Liver (tissue), 9 donors: ENCODE results near the gene NUP35. TPM values are rescaled to one million over a fixed set of nuclear protein-coding genes. Genes with fewer than 3 reads are reported as not detected.

Experiments used
- DNase-seq: peaks from one replicate; pipeline ENCODE4 v3.0.0-alpha.2; 2017; ENCODE audit warnings: low spot score
- H3K27ac ChIP-seq, 2 donors: one replicate each; pipeline ENCODE4 v1.7.0; 2013; ENCODE audit warnings: inconsistent platforms in 2 of 2, low read length in 2 of 2, control low read depth in 1 of 2, low read depth in 1 of 2, mild to moderate bottlenecking in 1 of 2
- H3K27me3 ChIP-seq, 4 donors: one replicate each; pipeline versions ENCODE4 v1.6.1 to v1.7.0; 2013; ENCODE audit warnings: low read length in 3 of 4, inconsistent platforms in 1 of 4, mild to moderate bottlenecking in 1 of 4, moderate library complexity in 1 of 4; ENCODE audit not compliant: control insufficient read depth in 4 of 4, insufficient read depth in 4 of 4
- H3K36me3 ChIP-seq, 4 donors: one replicate each; pipeline versions ENCODE4 v1.6.1 to v1.7.0; 2013; ENCODE audit warnings: low read length in 3 of 4, mild to moderate bottlenecking in 3 of 4, low read depth in 1 of 4, moderate library complexity in 1 of 4; ENCODE audit not compliant: control insufficient read depth in 4 of 4, insufficient read depth in 3 of 4
- H3K4me1 ChIP-seq, 4 donors: one replicate each; pipeline versions ENCODE4 v1.6.1 to v1.7.0; 2013; ENCODE audit warnings: low read length in 3 of 4, mild to moderate bottlenecking in 3 of 4, moderate library complexity in 1 of 4; ENCODE audit not compliant: control insufficient read depth in 4 of 4, insufficient read depth in 4 of 4
- H3K4me3 ChIP-seq, 3 donors: one replicate each; pipeline versions ENCODE4 v1.6.1 to v1.7.0; 2013; ENCODE audit warnings: low read length in 3 of 3, control low read depth in 1 of 3, low read depth in 1 of 3, mild to moderate bottlenecking in 1 of 3
- H3K9ac ChIP-seq, 2 donors: one replicate each; pipeline ENCODE4 v1.7.0; 2013; ENCODE audit warnings: low read length in 2 of 2, mild to moderate bottlenecking in 2 of 2, moderate library complexity in 2 of 2, control low read depth in 1 of 2, low read depth in 1 of 2
- H3K9me3 ChIP-seq, 4 donors: one replicate each; pipeline versions ENCODE4 v1.6.1 to v1.7.0; 2013; ENCODE audit warnings: low read length in 3 of 4; ENCODE audit not compliant: control insufficient read depth in 4 of 4
- CTCF ChIP-seq: fragments of 150-350 bp; IDR thresholded peaks from 2 replicates; pipeline ENCODE4 v1.5.1; 2017; ENCODE audit warnings: improper control_type of control experiment, low read depth, low read length; ENCODE audit not compliant: missing input control
- EGR1 ChIP-seq, 2 donors: IDR thresholded peaks; 2 replicates each; pipeline ENCODE4 v1.6.1; 2016 to 2018; ENCODE audit warnings: antibody characterized with exemption in 2 of 2, low read depth in 2 of 2
- FOXA1 ChIP-seq: IDR thresholded peaks from 2 replicates; pipeline ENCODE4 v1.6.1; 2016; ENCODE audit warnings: antibody characterized with exemption
- FOXA2 ChIP-seq: IDR thresholded peaks from 2 replicates; pipeline ENCODE4 v1.6.1; 2016; ENCODE audit warnings: antibody characterized with exemption
- GABPA ChIP-seq, 2 donors: IDR thresholded peaks in 1 of 2; conservative IDR thresholded peaks in 1 of 2; 2 replicates each; pipeline ENCODE4 v1.6.1; 2016; ENCODE audit warnings: antibody characterized with exemption in 2 of 2, mild to moderate bottlenecking in 1 of 2, moderate library complexity in 1 of 2
- HNF4A ChIP-seq, 2 donors: conservative IDR thresholded peaks; 2 replicates each; pipeline ENCODE4 v1.6.1; 2016; ENCODE audit warnings: antibody characterized with exemption in 2 of 2, mild to moderate bottlenecking in 2 of 2
- JUND ChIP-seq, 2 donors: IDR thresholded peaks; 2 replicates each; pipeline ENCODE4 v1.6.1; 2016; ENCODE audit warnings: antibody characterized with exemption in 2 of 2
- MAX ChIP-seq: IDR thresholded peaks from 2 replicates; pipeline ENCODE4 v1.6.1; 2016; ENCODE audit warnings: antibody characterized with exemption
- RAD21 ChIP-seq, 2 donors: IDR thresholded peaks; 2 replicates each; pipeline ENCODE4 v1.6.1; 2016; ENCODE audit warnings: antibody characterized with exemption in 2 of 2, mild to moderate bottlenecking in 2 of 2
- REST ChIP-seq: IDR thresholded peaks from 2 replicates; pipeline ENCODE4 v1.6.1; 2016; ENCODE audit warnings: antibody characterized with exemption, mild to moderate bottlenecking
- RXRA ChIP-seq, 2 donors: IDR thresholded peaks; 2 replicates each; pipeline ENCODE4 v1.6.1; 2017 to 2018; ENCODE audit warnings: antibody characterized with exemption in 2 of 2, mild to moderate bottlenecking in 1 of 2
- SP1 ChIP-seq: IDR thresholded peaks from 2 replicates; pipeline ENCODE4 v1.6.1; 2018; ENCODE audit warnings: antibody characterized with exemption, mild to moderate bottlenecking
- YY1 ChIP-seq: IDR thresholded peaks from 2 replicates; pipeline ENCODE4 v1.6.1; 2016; ENCODE audit warnings: antibody characterized with exemption, mild to moderate bottlenecking
- ZBTB33 ChIP-seq: IDR thresholded peaks from 2 replicates; pipeline ENCODE4 v1.6.1; 2016; ENCODE audit warnings: antibody characterized with exemption
- WGBS: extraction: QIAGEN DNeasy Blood & Tissue Kit; methylation state at CpG from one replicate; pipeline ENCODE4 v1.1.7; 2013; 5-methylcytosine and 5-hydroxymethylcytosine counted together
- polyA plus RNA-seq, 2 donors: library from polyadenylated mRNA; stranded (reverse) in 1 of 2; unstranded in 1 of 2; fragments of 200-250 nt in 1 of 2; fragments of >200 nt in 1 of 2; fragmentation: Nextera tagmentation in 1 of 2; extraction: Ambion mirVana in 1 of 2; gene quantifications; one replicate each; pipeline versions ENCODE4 v1.2.1 to v1.2.3, GENCODE V29; 2013 to 2015
- total RNA-seq, 2 donors: library from RNA; depleted of rRNA; stranded (reverse); fragments of >200 nt; gene quantifications; one replicate each; pipeline ENCODE4 v1.2.3, GENCODE V29; 2014
- donor health status: healthy.
- donor health status: healthy.
- donor health status: healthy.
- donor health status: healthy.
- donor health status: healthy.

Gene NUP35
- total and polyA plus RNA-seq, 4 donors = 6.8 to 15.0 (median 10.8) TPM

GRCh38 chr2:183126635-183127034 lies 2.4 kb downstream of the NUP35 start:
- no peak for DNase-seq
- Histone ChIP-seq H3K27ac (no peak overlapping the region), H3K36me3 (peaks cover 0 to 3% (median 0%) of the 10 kb centered on the region in 4 donors), H3K9me3 (no peaks in the 10 kb centered on the region), H3K9ac (no peak overlapping the region), H3K4me3 (no peak overlapping the region), H3K4me1 (peaks cover 5 to 22% (median 12%) of the 10 kb centered on the region in 4 donors), H3K27me3 (no peaks in the 10 kb centered on the region)
- WGBS = 66% methylated on average over 2 of the region's 2 CpGs
- TF ChIP-seq MAX = no peak
- peak; percentile 34 to 41 for TF ChIP-seq RXRA (IDR thresholded peaks at IDR 0.05)
- no peak for TF ChIP-seq YY1
- TF ChIP-seq ZBTB33 = no peak
- peak in 1 of 2 donors; percentile 25 for TF ChIP-seq HNF4A (conservative IDR thresholded peaks at IDR 0.05)
- no peak for TF ChIP-seq REST
- no peak for TF ChIP-seq RAD21 (IDR thresholded peaks at IDR 0.05)
- peak in 1 of 2 donors; percentile 32 for TF ChIP-seq GABPA (IDR thresholded peaks at IDR 0.05 in 1 of 2, conservative IDR thresholded peaks at IDR 0.05 in 1 of 2)
- peak; percentile 80 to 84 for TF ChIP-seq JUND (IDR thresholded peaks at IDR 0.05)
- no peak for TF ChIP-seq CTCF

- H3K36me3 ChIP-seq = peaks cover 0 to 6% (median 1%) of the 10 kb centered on the region in 4 donors
- H3K4me3 ChIP-seq = no peak overlapping the region
- no peak for TF ChIP-seq EGR1 (IDR thresholded peaks at IDR 0.05; ENCODE audit: low read depth in 2 of 2)
- no peak for TF ChIP-seq SP1
- TF ChIP-seq CTCF = no peak
- no peak for TF ChIP-seq REST
- no peak for TF ChIP-seq MAX
- no peak for TF ChIP-seq FOXA1
- TF ChIP-seq FOXA2 = no peak
- H3K4me1 ChIP-seq = peaks cover 0 to 2% (median 0%) of the 10 kb centered on the region in 4 donors
- no peaks in the 10 kb centered on the region for H3K27me3 ChIP-seq
- 73% methylated on average over 2 of the region's 2 CpGs for WGBS
- DNase-seq = no peak
- H3K9me3 ChIP-seq = no peaks in the 10 kb centered on the region
- no peak overlapping the region for H3K27ac ChIP-seq
- H3K9ac ChIP-seq = no peak overlapping the region
Measured at GRCh38 chr2:183134016-183134415, 9.8 kb downstream of the NUP35 start.
